C1 segment of cervical spinal cord (tissue), 14 donors: ENCODE data around the gene LRRC63.
"Not testable (repeated sequence)": the region's sequence is repeated elsewhere in the genome, so short reads cannot be mapped to it uniquely, and the experiment has no call there.

Experiments used
- DNase-seq, 14 donors: peaks; one replicate each; lab custom pipeline; 2025; lab: John Stamatoyannopoulos, UW

Gene LRRC63

GRCh38 chr13:46181377-46181839 lies 30.3 kb upstream of the LRRC63 start:
- DNase-seq = no peak

GRCh38 chr13:46181840-46182490 lies 29.8 kb upstream of the LRRC63 start, which contains the start of gene LCP1:
Gene LCP1, minus strand, starts transcription at chr13:46182177. Its CDS starts 22,515 bp downstream, at chr13:46159662.
- no peak for DNase-seq

GRCh38 chr13:46182491-46182877 lies 29.2 kb upstream of the LRRC63 start:
- DNase-seq = no peak

- DNase-seq = peak in 1 of 14 donors; percentile 6
Measured at GRCh38 chr13:46183018-46183946, 28.4 kb upstream of the LRRC63 start.

- no peak for DNase-seq
Measured at GRCh38 chr13:46184277-46184699, 27.4 kb upstream of the LRRC63 start.

GRCh38 chr13:46185634-46186033 lies 26.1 kb upstream of the LRRC63 start:
- DNase-seq = no peak

GRCh38 chr13:46192412-46192811 lies 19.3 kb upstream of the LRRC63 start:
- DNase-seq = no peak

GRCh38 chr13:46195016-46195415 lies 16.7 kb upstream of the LRRC63 start:
- DNase-seq = no peak

GRCh38 chr13:46197299-46198048 lies 14.3 kb upstream of the LRRC63 start:
- DNase-seq = no peak

GRCh38 chr13:46198696-46199193 lies 13.0 kb upstream of the LRRC63 start:
- no peak for DNase-seq

- DNase-seq = no peak
Measured at GRCh38 chr13:46202188-46202795, 9.4 kb upstream of the LRRC63 start.

GRCh38 chr13:46202966-46203365 lies 8.8 kb upstream of the LRRC63 start:
- DNase-seq = no peak

- no peak for DNase-seq
Measured at GRCh38 chr13:46206143-46206542, 5.6 kb upstream of the LRRC63 start.

GRCh38 chr13:46207828-46208227 lies 3.9 kb upstream of the LRRC63 start:
- no peak for DNase-seq

GRCh38 chr13:46210362-46211083 lies 1.2 kb upstream of the LRRC63 start:
- DNase-seq = no peak

- DNase-seq = no peak
Measured at GRCh38 chr13:46211116-46211482, 629 bp upstream of the LRRC63 start.

- no peak for DNase-seq
Measured at GRCh38 chr13:46213242-46213641, 1.5 kb downstream of the LRRC63 start.

GRCh38 chr13:46214741-46215140 lies 3.0 kb downstream of the LRRC63 start:
- DNase-seq = not testable (repeated sequence)

GRCh38 chr13:46220234-46220633 lies 8.5 kb downstream of the LRRC63 start:
- DNase-seq = not testable (repeated sequence)

GRCh38 chr13:46229251-46229650 lies 17.5 kb downstream of the LRRC63 start:
- DNase-seq = no peak

GRCh38 chr13:46232281-46232680 lies 20.6 kb downstream of the LRRC63 start:
- no peak for DNase-seq
